NCI-H82 (cell line): ENCODE measurements around the gene TMSB4Y.

ENCODE experiments used
- DNase-seq: peaks from one replicate; lab custom pipeline; 2025; lab: John Stamatoyannopoulos, UW

Gene TMSB4Y

DNA sequence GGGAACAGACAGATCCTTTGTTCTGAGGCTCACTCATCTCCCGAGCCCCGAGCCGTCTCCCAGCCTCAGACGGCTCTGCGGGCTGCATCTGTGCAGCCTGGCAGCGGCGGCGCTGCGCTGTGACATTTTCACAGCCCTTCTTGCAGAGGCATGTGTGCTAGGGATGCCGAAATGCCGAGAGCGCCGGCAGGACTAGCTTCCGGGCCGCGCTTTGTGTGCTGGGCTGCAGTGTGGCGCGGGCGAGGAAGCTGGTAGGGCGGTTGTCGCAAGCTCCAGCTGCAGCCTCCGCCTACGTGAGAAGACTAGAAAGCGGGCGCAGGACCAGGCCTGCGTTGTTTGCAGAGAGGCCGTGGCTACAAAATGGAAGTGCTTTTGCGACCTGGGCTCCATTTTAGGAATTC lies at the start of gene TMSB4Y:
TMSB4Y (plus strand) TSS at position 332 of the 401 bp plus-strand sequence.
- no peak for DNase-seq

DNA sequence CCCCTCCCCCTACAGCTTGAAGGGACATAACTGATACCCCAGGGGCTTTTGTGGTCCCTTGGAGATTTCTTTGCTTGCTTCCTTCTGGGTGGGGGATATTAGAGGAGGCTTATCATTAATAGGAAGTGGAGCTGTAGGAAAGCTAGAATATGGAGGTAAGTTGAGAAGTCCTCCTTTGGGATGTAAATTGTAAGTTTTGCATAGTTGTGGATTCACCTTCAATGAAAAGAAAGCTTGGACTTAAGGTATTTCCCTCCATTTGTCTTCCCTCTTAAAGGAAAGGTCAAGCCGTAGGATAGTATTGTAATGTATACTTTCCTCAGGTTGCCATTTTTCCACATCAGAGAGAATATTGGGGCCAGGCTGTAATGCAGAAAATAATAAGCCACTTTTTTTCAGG lies 39.5 kb upstream of the TMSB4Y start:
- no peak for DNase-seq

DNA sequence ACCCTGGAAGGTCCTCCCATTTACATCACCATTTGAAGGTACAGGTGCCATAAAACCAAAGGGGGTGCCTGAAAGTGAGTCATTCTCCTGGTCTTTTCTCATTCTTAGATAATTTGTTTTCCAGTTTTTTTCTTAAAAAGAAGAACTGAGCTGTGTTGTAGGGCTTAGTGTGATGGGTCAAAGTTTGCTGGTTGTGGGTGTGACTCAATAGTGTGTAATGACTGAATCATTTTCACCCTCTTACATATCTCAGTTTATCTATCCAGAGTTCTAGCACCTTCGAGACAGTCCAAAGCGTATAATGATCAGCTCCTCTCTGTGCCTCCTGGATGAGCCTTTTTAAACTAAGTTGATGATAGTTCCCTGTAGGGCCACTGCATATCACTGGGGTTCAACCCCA lies 32.6 kb upstream of the TMSB4Y start:
- no peak for DNase-seq

DNA sequence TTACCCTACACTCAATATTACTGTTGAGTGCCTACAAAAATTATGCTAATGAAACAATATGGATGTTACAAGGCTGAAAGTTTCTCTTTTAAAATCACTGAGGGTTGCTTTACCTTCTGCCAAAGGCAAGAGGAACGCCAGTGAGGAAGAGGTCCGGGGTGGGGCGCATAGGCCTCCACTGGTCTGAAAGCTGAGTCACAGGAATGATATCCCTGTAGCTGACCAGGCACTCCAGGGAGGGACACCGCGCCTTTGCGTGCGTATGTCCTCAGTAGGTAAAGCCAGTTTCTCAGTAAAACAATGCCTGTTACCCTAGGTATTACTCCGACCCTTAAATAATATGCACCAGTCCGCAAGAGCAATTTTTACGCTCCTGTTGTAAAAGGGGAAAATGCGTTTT lies 1.4 kb upstream of the TMSB4Y start:
- DNase-seq = no peak

DNA sequence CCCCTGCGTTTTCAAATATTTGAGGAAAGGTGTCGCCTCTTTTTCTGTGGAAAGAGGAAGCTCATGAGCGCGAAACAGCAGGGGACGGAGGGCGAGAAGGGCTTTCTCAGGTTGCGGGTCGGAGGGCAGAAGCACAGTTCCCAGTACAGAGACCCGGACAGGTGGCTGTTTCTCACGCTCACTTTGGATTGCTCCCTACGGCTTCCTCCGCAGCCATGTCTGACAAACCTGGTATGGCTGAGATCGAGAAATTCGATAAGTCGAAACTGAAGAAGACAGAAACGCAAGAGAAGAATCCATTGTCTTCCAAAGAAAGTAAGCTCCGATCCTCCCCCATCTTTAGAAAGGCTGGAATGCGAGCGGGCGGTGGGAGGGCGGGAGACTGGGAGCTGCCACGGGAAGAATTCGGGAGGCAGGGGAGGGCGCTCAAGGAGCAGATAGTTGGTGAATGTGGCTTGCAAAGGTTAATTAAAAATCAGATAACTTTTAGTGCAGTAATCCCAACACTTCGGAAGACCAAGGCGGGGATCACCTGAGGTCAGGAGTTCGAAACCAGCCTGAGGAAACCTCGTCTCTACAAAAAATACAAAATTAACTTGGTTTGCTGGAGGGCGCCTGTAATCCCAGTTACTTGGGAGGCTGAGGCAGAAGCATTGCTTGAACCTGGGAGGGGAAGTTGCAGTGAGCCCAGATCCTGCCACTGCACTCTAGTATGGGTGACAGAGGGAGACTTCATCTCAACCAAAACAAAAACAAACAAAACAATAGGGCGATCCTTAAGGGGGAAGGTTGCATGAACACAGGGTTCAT lies 627 bp downstream of the TMSB4Y start:
- no peak for DNase-seq

DNA sequence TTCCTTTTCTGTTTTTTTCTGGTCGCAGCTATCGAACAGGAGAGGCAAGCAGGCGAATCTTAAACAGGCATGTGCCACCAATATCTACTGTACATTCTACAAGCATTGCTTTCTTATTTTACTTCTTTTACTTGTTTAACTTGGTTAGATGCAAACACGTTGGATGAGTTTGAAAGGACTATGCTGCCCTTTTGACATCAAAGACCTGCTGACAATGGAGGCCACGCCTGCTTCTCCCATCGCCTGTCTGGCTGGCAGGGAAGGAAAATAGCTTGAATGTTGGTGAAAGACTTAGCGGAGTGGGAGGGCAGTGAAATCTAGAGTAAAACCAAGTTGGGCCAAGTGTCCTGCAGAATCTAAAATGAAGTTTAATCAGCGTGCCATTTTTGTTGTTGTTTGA lies 1.5 kb downstream of the TMSB4Y start:
- no peak for DNase-seq

DNA sequence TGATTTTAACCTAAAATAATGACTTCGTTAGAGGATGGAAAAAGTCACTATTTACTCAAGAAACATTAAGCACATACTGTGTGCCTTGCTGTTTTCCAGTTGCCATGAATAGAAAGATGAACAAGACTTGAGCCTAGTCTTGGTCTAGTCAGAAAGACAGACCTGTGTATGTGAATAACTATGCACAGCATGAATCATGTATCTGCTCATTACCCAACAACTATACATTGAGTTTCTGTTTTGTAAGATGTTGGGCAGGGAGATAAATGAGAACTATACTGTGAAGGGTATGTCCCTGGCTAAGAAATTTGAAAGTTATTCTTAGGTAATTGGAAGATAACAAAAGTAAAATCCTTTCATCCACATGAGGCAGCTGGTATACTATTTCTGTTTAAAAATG lies 4.3 kb downstream of the TMSB4Y start:
- DNase-seq = no peak

DNA sequence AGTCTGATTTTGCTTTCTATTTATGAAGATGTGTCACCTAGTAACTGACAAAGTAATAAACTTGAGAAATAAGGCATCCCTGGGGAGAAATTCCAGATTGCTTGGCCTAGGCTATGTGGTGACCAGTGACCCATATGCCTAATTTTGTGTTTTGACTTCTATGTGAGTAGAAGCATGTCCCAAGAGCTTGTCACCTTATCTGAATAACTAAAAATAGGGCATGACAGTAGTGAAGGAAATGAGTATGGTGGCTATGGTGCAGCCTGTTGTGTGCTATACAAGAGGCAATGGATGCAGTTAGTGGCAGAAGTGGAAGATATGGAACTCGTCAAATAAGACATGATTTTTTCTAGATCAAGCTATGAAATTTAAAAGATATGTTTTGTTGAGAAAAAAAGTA lies 15.3 kb downstream of the TMSB4Y start:
- DNase-seq = no peak

DNA sequence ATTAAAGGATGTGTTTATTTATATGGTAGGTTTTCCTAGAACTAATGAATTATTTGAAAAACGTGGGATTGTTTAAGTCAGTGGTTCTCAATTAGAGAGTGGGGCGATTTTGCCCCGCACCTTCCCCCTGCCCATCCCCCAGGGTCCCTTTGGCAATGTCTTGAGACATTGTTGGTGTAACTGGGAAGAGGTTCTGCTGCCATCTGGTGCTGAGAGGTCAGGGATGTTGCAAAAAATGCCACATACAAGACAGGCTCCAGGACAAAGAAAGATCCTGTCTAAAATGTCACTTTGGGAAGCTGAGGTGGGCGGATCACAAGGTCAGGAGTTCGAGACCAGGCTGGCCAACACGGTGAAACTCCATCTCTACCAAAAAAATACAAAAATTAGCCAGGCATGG lies 25.8 kb downstream of the TMSB4Y start:
- no peak for DNase-seq

DNA sequence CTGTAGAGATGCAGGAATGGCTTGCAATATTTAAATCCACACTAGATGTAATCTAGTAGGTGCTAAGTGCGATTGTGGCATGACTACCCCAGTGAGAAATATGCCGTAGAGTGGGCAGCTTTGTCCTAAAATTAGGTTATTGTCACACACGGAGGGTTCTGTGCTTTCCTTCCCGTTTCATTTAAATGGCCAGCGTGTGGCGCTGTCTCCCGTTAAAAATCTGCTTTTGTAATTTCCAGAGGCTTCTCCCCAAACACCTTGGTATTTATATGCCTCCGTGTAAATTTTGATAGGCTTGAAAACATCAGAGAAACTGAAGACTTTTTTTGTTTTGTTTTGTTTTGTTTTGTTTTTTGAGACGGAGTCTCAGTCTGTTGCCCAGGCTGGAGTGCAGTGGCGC lies 34.9 kb downstream of the TMSB4Y start:
- no peak for DNase-seq

DNA sequence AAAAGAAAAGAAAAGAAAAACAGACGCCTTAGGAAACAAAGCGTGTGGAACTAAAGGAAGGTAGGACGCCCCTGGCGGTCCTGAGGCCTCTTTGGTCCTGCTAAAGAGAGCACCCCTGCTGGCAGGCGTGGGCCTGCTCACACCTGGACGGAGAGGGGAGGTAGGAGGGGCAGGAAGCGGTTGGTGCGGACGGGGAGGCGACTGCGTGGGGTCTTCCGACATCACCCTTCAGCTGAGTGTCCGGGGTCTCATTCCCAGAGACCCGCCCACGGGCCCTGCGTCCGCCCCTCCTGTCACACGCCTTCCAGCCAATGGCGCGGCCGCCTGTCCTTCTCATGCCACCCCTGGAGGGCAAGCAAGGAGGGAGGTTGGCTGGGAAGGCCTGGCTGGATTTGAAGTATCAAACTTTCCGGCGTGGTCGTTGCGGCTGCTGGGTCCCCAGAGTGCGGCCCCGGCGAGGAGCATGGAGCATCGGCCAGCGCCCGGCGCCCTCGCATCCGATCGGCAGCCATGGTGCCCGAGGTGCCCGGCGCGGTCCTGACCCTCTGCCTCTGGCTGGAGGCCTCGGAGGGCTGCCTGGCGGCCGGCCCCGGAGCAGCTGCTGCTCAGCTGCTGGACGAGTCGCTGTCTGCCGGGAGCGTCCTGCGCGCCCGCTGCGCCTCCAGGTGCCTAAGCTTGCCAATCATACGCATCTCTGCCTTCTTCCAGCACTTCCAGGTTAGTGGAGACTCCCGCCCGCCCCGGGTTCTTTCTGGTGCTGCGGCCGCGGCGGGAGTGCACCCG lies 47.8 kb downstream of the TMSB4Y start:
- no peak for DNase-seq

DNA sequence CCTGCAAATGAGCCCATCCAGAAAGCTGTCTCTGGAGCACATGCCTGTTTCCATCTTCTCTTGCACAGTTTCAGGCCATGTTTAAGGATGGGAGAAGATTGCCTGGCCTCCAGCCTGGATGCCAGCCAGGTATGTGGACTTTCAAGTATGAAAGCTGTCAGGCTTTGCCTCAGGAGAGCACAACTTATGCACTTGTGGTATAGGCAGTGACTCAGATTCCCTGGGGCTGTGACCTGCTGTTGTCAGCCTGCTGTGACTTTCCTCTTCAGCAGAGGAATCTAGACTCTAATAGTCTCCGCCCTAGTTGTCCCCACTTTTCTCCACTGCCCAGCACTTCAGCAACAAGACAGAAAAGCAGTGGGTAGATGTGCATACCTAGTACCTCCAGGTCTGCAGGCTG lies 51.0 kb downstream of the TMSB4Y start:
- no peak for DNase-seq
